Hypothalamus (tissue), 51 donors: ENCODE measurements around the gene NEK5.
A peak's percentile ranks its signal among the peaks of the same experiment; 100 is the strongest.
"Not testable (repeated sequence)": the region's sequence is repeated elsewhere in the genome, so short reads cannot be mapped to it uniquely, and the experiment has no call there.

Experiments used
- DNase-seq, 51 donors: peaks; one replicate each; lab custom pipeline; 2025; lab: John Stamatoyannopoulos, UW

NEK5 gene

DNA sequence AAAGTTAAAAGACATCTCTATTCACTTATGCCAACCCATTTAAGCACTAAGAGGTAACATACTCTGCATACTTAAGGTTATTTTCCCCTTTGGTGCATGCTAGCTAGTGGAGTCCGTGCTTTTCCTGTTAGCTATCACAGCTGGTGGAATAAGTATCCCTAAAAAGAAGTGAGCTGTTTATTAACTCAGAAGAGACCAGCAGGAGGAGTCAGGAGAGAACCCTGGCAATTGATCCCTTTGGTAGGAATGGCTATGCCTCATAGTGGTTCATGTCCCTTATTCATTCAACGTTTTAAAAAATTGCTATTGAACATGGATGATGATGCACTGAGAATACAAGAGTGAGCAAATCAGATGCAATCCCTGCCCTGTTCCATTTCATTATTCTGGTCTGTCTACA lies 12.4 kb upstream of the NEK5 start:
- no peak for DNase-seq

DNA sequence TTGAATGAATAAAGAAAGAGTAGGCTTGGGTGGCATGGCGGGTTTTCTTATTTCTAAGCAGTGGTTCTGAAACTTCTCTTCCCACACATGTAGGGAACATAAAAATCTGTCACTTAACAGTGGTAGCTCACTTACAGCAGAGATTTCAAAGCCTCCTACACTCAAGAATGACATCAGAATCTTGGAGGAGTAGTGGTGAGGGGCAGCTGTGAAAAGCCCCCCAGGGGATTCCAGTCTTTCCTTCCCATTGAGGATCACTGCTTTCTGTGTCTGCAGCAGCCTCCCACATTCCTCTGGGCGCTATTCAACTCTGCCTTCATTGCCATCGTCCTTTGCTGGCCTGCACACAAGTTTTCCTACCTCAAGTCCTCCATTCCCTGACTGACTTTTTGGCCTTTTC lies 8.6 kb upstream of the NEK5 start:
- no peak for DNase-seq

DNA sequence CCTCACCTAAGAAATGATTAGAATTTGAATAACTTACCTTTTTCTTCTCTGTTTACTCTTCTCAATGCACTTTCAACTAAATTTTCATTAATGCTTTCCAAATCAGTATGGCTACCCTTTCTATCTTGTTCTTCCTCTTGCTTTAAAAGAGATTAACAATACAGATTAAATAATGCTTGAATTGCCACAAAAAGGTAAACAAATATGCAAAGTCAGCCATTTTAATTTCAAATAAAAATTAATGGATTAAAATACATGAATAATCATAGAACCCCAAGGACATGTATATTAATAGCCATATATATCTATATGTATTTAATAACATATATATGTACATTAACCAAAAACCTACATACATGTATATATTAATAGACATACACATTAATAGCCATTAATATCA lies 7.9 kb upstream of the NEK5 start:
- no peak for DNase-seq

DNA sequence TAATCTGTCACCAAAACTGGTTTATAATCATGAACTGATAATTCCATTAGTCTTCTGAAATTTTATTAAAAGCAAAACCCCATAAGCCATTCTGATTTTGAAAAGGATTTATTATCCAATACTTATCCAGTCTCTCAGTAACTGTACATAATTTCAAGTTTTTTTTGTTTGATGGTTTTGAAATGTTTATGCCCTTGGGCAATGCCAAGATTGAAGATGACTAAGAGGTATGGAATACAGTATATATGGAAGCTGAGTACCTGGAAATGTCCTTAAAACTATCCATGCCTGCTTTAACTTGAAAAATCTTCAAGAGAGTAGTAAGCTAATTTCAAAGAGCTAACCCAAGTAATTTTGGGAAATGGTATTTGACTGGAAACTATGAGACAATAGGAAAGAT lies 1.8 kb upstream of the NEK5 start:
- no peak for DNase-seq

DNA sequence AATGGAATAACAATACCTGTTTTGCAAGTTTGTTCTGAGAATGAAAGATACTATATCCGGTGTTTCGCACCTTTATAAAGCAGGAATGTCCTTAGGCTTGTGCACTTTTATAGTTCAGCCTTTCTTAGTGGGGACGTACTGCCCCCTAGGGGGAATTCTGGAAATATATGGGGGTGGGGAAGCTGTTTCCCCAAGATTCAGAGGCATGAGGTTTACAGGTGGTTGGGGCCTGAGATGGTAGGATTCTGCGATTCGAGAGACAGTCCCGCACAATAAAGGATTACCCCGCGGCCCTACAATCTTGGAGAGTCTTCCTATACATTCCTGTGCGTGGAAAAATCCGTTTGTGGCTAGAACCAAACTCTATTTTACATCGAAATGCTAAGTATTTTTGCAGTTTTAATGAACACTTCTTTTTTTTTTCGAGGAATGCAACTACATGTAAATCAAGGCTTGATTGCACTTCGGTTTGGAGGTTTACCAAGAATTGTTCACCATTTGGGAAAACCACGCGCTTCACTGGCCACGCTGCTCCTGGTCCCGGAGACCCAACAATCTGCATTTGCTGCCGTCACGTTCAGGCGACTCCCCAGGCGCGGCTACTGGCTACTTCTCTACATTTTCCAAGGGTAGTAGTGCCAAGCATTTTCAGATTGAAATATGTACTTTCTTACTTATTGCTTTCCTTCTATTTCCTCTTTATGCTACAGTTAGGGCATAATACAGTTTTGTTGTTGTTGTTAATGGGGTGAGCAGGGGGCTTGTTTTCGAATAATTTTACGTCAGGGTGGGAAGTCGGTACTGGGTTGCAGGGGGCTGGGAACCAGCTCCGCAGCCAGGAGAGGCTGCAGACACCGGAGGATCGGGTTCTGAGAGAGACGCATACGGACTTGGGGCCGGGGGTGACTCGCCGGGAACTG lies 830 bp downstream of the NEK5 start:
- DNase-seq, result peak in 42 of 51 donors; percentile 1 to 78 (median 16)

DNA sequence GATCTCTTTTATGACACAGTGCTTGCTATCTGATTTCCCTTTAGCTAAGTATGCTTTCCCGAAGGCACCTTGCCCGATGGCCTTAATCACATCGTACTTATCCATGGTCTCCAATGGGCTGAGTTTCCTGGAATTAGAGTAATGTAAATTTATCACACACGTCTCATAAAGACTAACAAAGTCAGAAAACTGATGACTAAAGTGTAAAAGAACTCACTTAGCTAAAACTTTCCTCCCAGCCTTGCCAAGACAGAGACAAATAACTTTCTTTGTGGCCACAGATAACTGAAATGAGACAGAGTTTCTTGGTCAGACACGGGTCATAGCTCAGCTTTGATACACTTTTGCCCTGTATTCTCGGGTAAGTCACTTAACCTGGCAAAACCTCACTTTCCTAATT lies 1.5 kb downstream of the NEK5 start:
- DNase-seq, result no peak

DNA sequence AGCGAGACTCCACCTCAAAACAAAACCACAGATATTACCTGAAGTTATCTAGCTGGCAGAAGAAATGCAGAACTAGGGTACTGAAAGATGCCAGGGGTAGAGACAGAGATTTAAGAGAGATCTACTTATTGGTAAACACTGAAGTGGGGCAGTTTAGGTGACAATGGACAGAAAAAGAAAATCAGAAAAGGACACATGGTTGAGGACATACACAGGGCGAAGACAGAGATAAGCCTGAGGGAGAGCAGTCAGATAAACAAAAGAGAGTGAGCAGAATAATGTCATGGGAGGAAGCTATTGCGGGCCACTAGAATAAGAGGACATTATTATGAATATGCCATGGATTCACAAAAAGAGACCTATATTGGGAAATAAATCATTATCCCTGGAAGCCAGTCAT lies 3.3 kb downstream of the NEK5 start:
- no peak for DNase-seq

DNA sequence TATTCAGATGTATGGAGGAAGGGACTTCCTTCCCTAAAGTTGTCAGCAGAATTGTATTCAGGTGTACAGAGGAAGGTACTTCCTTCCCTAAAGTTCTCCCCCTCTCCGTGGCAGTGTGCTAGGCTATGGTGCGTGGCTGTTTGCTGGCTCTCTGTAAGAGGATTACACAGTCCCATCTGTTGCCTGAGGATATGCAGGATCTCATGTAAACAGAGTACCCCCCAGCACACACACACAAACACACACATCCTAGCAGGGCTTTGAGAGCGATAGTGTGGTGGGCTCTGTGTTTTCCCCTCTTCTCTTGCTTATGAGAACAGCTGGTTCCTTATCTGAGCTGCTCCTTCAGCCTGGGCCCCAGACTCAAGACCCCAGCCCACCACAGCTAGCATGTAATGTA lies 10.3 kb downstream of the NEK5 start:
- no peak for DNase-seq

DNA sequence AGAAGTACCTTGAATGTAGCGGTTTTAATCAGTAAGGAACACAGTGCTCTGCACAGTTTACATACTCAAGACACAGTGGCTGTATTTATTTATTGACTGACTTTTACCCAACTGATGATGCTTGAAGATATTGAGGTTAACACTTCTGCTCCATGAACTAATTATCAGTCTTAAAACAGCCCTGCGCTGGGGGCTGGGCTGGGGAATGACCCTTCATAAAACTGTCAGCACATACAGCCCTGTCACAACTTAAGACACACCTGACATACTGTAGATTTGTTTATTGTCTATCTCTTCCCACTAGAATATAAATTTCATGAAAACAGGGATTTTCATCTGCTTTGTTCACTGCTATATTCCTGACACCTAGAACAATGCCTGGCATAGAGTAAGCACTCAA lies 10.8 kb downstream of the NEK5 start:
- DNase-seq, result no peak

DNA sequence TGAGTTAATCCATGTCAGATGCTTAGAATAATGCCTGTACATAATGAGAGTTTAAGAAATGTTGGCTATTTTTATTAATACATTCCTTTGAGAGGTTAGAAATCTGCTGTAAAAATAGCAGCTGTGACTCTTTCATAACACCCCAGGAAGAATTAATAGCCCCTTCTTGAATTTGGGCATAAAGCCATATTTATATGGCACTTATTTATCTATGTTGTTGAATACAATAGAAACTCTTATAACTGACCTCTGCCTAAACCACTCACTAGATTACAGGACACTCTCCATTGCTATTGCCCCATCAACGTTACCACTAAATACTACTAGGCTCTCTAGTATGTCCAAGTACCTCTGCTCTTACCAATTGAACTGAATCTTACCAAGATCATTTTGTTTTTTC lies 16.3 kb downstream of the NEK5 start:
- DNase-seq, result no peak

DNA sequence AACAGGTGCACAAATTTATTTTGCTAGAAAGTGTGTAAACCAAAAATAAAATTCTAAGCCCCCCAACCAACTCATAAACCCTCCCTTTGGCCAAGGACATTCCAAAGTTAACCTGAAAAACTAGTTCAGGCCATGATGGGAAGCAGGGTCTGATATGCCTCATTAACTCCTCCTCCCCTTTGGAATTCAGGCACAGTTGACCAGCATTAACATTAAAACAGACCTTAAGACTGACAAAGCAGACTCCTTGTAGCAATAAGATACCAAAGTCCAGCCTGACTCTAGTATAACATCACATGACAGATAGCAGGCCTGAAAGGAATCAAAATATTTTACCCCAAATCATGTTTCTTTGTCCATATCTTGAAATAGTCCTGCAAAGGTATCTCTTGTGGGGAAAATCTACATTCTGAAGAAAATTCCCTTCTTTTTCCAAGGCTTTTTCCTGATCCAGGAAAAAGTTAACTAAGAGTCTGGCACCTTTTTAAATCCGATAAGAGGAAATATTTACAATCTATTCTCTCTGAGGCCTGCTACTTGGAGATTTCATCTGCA lies 19.7 kb downstream of the NEK5 start:
- DNase-seq, result no peak

DNA sequence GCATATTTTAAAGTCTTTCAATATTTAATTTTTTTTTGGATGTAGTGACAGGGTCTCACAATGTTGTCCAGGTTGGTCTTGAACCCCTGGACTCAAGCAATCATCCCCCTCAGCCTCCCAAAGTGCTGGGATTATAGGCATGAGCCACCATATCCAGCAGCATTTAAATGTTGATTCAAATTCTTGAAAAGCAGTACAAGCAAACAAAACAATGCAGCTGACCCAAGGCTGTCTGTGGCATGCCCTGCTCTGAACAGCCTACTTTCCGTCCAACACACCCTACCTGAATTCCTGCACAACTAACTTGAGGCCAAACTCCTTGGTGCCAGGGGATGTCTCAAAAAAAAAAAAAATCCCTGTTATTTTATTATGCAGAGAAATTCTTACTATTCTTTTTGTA lies 23.0 kb downstream of the NEK5 start:
- no peak for DNase-seq

DNA sequence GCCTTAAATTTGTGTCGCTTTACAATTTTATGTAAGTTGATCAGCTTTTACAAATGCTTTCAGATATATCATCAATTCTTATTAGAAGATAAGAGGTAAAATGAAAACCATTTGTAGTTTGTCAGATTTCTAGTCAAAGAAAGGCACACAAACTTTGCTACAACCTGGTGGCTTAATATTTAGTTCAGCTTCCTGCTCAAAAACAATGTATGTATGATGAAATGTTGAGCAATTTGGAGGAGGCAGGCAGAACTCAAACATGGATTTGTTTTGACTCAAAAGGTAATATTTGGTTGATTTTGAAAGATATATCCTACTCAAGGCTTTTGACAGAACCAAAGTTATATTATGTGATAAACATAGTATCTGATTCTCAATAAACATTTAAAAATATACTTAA lies 24.2 kb downstream of the NEK5 start:
- DNase-seq, result no peak

DNA sequence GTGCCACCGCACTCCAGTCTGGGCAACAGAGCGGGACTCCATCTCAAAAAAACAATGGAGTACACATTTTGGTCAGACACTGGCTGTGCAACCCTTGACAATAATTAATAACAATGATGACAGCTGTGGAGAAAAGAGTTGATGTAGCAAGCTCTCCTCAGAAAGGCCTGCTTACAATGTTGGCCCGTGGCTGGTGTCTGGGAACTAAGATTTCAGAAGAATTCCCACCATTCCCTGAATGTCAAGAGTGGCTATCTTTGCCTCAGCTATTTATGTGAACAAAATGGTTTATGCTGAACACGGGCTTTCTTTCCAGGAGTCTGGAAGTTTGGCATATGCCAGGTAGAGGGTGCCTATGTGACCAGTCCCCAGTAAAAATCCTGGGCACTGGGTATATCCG lies 25.5 kb downstream of the NEK5 start:
- no peak for DNase-seq

DNA sequence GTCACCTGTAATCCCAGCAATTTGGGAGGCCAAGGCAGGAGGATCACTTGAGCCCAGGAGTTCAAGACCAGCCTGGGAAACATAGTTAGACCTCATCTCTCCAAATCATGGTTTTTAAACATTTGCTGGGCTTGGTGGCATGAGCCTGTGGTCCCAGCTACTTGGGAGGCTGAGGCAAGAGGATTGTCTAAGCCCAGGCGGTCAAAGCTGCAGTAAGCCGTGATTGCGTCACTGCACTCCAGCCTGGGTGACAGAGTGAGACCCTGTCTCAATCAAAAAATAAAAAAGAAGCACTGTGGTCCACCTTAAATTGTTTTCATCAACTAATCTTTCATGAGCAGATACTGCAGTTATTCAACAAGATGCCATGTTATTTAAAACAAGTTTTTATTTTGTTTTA lies 26.4 kb downstream of the NEK5 start:
- not testable (repeated sequence) for DNase-seq

DNA sequence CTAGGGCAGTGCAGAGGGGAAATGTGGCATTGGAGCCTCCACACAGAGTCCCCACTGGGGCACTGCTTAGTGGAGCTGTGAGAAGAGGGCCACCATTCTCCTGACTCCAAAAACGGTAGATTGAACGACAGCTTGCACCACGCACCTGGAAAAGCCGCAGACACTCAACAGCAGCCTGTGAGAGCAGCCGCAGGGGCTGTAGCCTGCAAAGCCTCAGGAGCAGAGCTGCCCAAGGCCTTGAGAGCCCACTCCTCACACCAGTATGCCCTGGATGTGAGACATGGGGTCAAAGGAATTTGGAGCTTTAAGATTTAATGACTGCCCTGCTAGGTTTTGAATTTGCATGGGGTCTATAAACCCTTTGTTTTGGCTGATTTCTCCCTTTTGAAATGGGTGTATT lies 31.7 kb downstream of the NEK5 start:
- DNase-seq, result no peak

DNA sequence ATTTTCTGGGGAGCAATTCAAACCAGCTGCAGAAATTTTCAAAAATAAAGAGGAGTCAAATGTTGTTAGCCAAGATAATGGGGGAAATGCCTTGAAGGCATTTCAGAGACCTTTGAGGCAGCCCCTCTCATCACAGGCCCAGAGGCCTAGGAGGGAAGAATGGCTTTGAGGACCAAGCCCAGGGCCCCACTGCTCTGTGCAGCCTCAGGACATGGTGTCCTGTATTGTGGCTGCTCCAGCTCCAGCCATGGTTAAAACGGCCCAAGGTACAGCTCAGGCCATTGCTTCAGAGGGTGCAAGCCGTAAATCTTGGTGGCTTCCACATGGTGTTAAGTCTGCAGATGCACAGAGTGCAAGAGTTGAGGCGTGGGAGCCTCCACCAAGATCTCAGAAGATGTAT lies 32.1 kb downstream of the NEK5 start:
- DNase-seq, result no peak

DNA sequence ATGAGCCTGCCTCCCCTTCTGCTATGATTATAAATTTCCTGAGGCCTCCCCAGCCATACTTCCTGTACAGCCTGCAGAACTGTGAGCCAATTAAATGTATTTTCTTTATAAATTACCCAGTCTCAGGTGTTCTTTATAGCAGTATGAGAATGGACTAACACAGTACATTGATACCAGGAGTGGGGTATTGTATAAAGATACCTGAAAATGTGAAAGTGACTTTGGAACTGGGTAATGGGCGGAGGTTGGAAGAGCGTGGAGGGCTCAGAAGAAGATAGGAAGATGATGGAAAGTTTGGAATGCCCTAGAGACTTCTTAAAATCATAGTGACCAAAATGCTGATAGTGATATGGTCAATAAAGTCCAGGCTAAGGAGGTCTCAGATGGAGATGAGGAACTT lies 32.8 kb downstream of the NEK5 start:
- no peak for DNase-seq

DNA sequence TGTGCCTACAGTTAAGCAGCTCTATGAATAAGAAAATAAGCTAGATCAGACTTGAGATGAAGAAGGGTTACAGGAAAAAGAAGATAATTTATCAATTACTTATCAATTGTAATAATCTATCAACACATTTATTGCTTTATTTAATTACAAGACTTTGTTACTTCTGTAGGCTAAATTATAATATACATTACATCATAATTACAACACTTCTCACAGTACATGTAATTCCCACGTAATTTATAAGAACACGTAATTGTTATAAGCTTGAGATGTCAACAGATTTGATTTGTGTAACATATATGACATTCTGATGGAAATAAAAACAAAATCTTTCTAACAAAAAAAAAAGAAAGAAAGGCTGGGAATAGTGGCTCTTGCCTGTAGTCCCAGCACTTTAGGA lies 36.8 kb downstream of the NEK5 start:
- DNase-seq, result no peak

DNA sequence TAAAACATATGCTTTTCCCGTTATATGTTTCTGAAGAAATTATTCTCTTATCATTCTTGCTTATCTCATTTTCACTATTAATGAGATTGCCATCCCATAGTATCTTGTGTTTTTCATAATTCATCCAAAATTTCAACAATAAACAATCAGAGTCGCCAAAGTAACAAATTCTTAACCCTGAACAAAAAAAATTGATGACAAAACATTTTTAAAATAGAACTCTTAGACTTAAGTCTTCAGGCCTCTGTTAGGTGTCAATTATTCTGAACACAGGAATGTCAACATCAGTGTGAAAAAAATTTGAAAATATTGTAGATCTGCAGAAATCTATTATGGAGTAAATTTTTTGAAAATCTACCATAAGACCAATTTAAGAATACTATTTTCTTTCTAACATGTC lies 37.4 kb downstream of the NEK5 start:
- DNase-seq, result no peak

DNA sequence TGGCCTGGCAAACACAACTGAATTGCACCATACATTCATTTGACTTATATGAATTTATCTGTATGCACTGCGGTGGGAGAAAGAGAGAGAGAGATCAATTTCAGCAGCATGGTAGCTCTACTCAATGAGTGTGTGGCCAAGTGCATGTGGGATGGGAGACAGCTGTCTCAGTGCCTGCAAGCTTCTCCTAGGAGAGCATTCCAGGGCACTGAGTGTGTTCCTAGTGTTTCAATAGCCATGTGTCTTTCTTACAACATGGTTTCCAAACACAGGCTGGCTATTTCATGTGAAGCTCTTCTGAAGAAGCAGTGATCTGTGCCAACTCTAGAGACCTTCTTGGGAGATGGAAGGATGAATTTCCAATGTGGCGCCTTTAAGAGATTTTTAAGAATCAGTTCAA lies 43.5 kb downstream of the NEK5 start:
- no peak for DNase-seq

DNA sequence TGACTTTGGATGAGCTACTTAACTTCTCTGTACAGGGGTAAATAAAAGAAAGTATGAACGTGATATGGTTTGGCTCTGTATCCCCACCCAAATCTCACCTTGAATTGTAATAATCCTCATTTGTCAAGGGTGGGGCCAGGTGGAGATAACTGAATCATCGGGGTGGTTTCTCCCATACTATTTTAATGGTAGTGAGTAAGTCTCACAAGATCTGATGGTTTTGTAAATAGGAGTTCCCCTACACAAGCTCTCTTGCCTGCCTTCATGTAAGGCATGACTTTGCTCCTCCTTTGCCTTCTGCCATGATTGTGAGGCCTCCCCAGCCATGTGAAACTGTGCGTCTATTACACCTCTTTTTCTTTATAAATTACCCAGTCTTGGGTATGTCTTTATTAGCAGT lies 43.9 kb downstream of the NEK5 start:
- not testable (repeated sequence) for DNase-seq

DNA sequence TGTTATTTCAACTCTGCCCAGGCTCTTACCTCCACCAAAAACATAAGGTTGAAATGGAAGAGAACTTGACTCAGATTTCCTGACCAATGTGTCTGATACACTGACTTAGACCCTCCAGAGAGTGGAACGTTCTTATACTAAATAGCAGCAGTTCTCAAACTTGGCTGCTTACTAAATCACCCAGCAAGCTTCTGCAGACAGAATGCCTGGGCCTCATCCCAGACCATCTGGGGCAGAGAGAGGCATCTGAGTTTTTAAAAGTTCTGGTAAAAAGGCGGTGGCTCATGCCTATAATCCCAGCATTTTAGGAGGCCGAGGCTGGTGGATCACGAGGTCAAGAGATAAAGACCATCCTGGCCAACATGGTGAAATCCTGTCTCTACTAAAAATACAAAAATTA lies 46.3 kb downstream of the NEK5 start:
- DNase-seq, result no peak
